Measurements from ENCODE around the gene PLOD3. TPM values are rescaled to one million over a fixed set of nuclear protein-coding genes. Genes with fewer than 3 reads are reported as not detected.

PLOD3 gene
- total RNA-seq, 6 donors from 2014 or later: 38.2 to 104 (median 66.2) TPM

GRCh38 chr7:101177644-101178043, 39.7 kb downstream of the PLOD3 start:
- no peaks in the 10 kb centered on the region for H3K9me3 ChIP-seq
- H3K4me1 ChIP-seq: peaks cover 18 to 38% (median 21%) of the 10 kb centered on the region in 4 donors
- H3K27ac ChIP-seq: no peak overlapping the region
- H3K4me3 ChIP-seq: no peak overlapping the region
- TF ChIP-seq CTCF (IDR thresholded peaks at IDR 0.05) (no peak), POLR2A (IDR thresholded peaks at IDR 0.05) (no peak), POLR2AphosphoS5 (IDR thresholded peaks at IDR 0.05) (no peak), EP300 (IDR thresholded peaks at IDR 0.05) (no peak)
- peaks cover 3 to 61% (median 47%) of the 10 kb centered on the region in 4 donors for H3K27me3 ChIP-seq
- ATAC-seq (ENCODE audit: low FRiP score in 2 of 2): no peak
- WGBS, 2 donors: 75 to 100% methylated on average over 1 to 2 of the region's 2 CpGs
- no peaks in the 10 kb centered on the region for H3K36me3 ChIP-seq
- no peak for DNase-seq

GRCh38 chr7:101175664-101176063, 41.7 kb downstream of the PLOD3 start:
- Histone ChIP-seq H3K9me3 (no peaks in the 10 kb centered on the region), H3K36me3 (no peaks in the 10 kb centered on the region), H3K4me3 (no peak overlapping the region), H3K4me1 (peaks cover 26 to 52% (median 29%) of the 10 kb centered on the region in 4 donors), H3K27ac (no peak overlapping the region), H3K27me3 (peaks cover 3 to 74% (median 59%) of the 10 kb centered on the region in 4 donors)
- DNase-seq (no peak), ATAC-seq (ENCODE audit: low FRiP score in 2 of 2) (no peak)
- TF ChIP-seq POLR2AphosphoS5 (IDR thresholded peaks at IDR 0.05) (no peak), EP300 (IDR thresholded peaks at IDR 0.05) (no peak), CTCF (IDR thresholded peaks at IDR 0.05) (no peak), POLR2A (IDR thresholded peaks at IDR 0.05) (no peak)
- WGBS, 2 donors: 38 to 51% methylated on average over 3 of the region's 3 CpGs

- TF ChIP-seq POLR2AphosphoS5 (IDR thresholded peaks at IDR 0.05) (no peak), CTCF (IDR thresholded peaks at IDR 0.05) (no peak), POLR2A (IDR thresholded peaks at IDR 0.05) (no peak)
- ATAC-seq (ENCODE audit: low FRiP score in 2 of 2) (no peak), DNase-seq (peak in 1 of 2 donors; percentile 73)
- Histone ChIP-seq H3K9me3 (no peaks in the 10 kb centered on the region), H3K4me3 (no peak overlapping the region), H3K27me3 (peaks cover 0 to 74% (median 52%) of the 10 kb centered on the region in 4 donors), H3K36me3 (no peaks in the 10 kb centered on the region), H3K4me1 (peaks cover 23 to 52% (median 27%) of the 10 kb centered on the region in 4 donors), H3K27ac (no peak overlapping the region)
- WGBS, 2 donors: 6 to 8% methylated on average over 8 to 23 of the region's 28 CpGs
Measured at GRCh38 chr7:101174322-101174854, 43.0 kb downstream of the PLOD3 start.

GRCh38 chr7:101173752-101174244, 43.6 kb downstream of the PLOD3 start:
- peak in 1 of 2 donors; percentile 54 for ATAC-seq (ENCODE audit: low FRiP score in 2 of 2)
- no peak for TF ChIP-seq CTCF (IDR thresholded peaks at IDR 0.05)
- TF ChIP-seq POLR2AphosphoS5 (IDR thresholded peaks at IDR 0.05): no peak
- TF ChIP-seq EP300 (IDR thresholded peaks at IDR 0.05): no peak
- no peak for TF ChIP-seq POLR2A (IDR thresholded peaks at IDR 0.05)
- WGBS, 2 donors: 5% methylated on average over 16 of the region's 16 CpGs
- Histone ChIP-seq H3K36me3 (no peaks in the 10 kb centered on the region), H3K27me3 (peaks cover 0 to 75% (median 53%) of the 10 kb centered on the region in 4 donors), H3K4me1 (peaks cover 20 to 47% (median 27%) of the 10 kb centered on the region in 4 donors), H3K9me3 (no peaks in the 10 kb centered on the region), H3K27ac (no peak overlapping the region), H3K4me3 (peak overlapping the region in 2 of 4 donors; percentile 16 to 17)
- DNase-seq: peak in 1 of 2 donors; percentile 52
